DOHH2 (cell line): Measurements from ENCODE around the gene DOK7.

Experiments
- CTCF ChIP-seq: fragments of 200-600 bp; sonication (generic); IDR thresholded peaks from one replicate; pipeline ENCODE4 v1.5.1; 2014; ENCODE audit warnings: antibody characterized with exemption, mild to moderate bottlenecking, low read depth, low read length; ENCODE audit not compliant: poor library complexity, severe bottlenecking
- EZH2phosphoT487 ChIP-seq: fragments of 200-600 bp; sonication (generic); IDR thresholded peaks from 2 replicates; pipeline ENCODE4 v1.6.1; 2017; ENCODE audit warnings: borderline replicate concordance, mild to moderate bottlenecking, antibody characterized with exemption, low read length, moderate library complexity, mixed read lengths

DNA sequence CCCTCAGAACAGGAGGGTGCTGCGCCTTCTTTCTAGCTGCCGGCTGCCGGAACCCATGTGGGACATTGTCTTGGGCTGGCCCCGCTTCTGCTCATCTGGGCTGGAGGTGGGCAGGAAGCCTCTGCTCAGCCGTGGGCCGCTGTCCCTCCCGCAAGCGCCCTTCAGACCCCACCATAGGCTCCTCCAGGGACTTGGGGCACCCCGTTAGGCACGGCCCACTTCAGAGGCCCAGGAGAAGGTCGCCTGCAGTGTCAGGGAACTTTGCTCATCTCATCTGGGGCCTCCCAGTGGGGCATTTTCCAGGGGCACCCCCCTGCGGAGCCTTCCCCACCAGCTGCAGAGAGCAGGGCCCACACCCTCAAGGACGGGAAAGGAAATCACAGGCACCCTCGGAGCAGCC is 32.9 kb downstream of the DOK7 start:
- TF ChIP-seq CTCF = no peak
- TF ChIP-seq EZH2phosphoT487 = no peak
